GM23338 (cell line): ENCODE measurements around the gene ZNF438. TPM values are rescaled to one million over a fixed set of nuclear protein-coding genes. Genes with fewer than 3 reads are reported as not detected.

Source experiments
- ATAC-seq: fragments of 200-7000 bp; cut with Tn5 transposase; 3 replicates; pipeline ENCODE4 v1.9.1; 2020
- DNase-seq: peaks from one replicate; pipeline ENCODE4 v3.0.0-alpha.2; 2015; ENCODE audit warnings: low spot score
- H2AFZ ChIP-seq: fragments of 200-600 bp; sonication (generic); 2 replicates; pipeline ENCODE4 v1.8.0; 2016; ENCODE audit warnings: antibody characterized with exemption, mild to moderate bottlenecking, moderate library complexity
- H3F3A ChIP-seq: fragments of 200-600 bp; sonication (generic); replicated peaks from 2 replicates; pipeline ENCODE4 v1.8.0; 2017; ENCODE audit warnings: antibody characterized with exemption, mixed run types, low read depth
- H3K27ac ChIP-seq: fragments of 200-600 bp; sonication (generic); 2 replicates; pipeline ENCODE4 v1.6.1; 2016; ENCODE audit warnings: low read depth
- H3K27me3 ChIP-seq: fragments of 200-600 bp; sonication (generic); 2 replicates; pipeline ENCODE4 v1.8.0; 2016; ENCODE audit warnings: mild to moderate bottlenecking, mixed run types, moderate library complexity; ENCODE audit not compliant: insufficient read depth
- H3K36me3 ChIP-seq: fragments of 200-600 bp; sonication (generic); 2 replicates; pipeline ENCODE4 v1.8.0; 2016; ENCODE audit warnings: mild to moderate bottlenecking; ENCODE audit not compliant: insufficient read depth
- H3K4me1 ChIP-seq: fragments of 200-600 bp; sonication (generic); 2 replicates; pipeline ENCODE4 v1.8.0; 2016; ENCODE audit warnings: mild to moderate bottlenecking, moderate library complexity; ENCODE audit not compliant: insufficient read depth
- H3K4me2 ChIP-seq: fragments of 200-600 bp; sonication (generic); 2 replicates; pipeline ENCODE4 v1.7.1; 2017; ENCODE audit warnings: mixed run types
- H3K4me3 ChIP-seq: fragments of 200-600 bp; sonication (generic); 2 replicates; pipeline ENCODE4 v1.6.1; 2016; ENCODE audit warnings: mixed run types
- H3K79me2 ChIP-seq: fragments of 200-600 bp; sonication (generic); replicated peaks from 2 replicates; pipeline ENCODE4 v1.8.0; 2017; ENCODE audit warnings: mild to moderate bottlenecking; ENCODE audit not compliant: insufficient read depth
- H3K9me2 ChIP-seq: fragments of 200-600 bp; sonication (generic); 2 replicates; pipeline ENCODE4 v1.8.0; 2017; ENCODE audit not compliant: insufficient read depth
- H4K20me1 ChIP-seq: fragments of 200-600 bp; sonication (generic); replicated peaks from 2 replicates; pipeline ENCODE4 v1.8.0; 2017; ENCODE audit warnings: mild to moderate bottlenecking; ENCODE audit not compliant: insufficient read depth
- H3K27ac Mint-ChIP-seq: 2 replicates; pipeline ENCODE4 v1.8.0; 2020; ENCODE audit warnings: inconsistent platforms, mild to moderate bottlenecking, moderate library complexity, mixed read lengths
- H3K27me3 Mint-ChIP-seq: 3 replicates; pipeline ENCODE4 v1.8.0; 2022; ENCODE audit warnings: low read depth, mild to moderate bottlenecking, moderate library complexity, mixed read lengths, inconsistent platforms; ENCODE audit not compliant: insufficient read depth, poor library complexity
- H3K36me3 Mint-ChIP-seq: 3 replicates; pipeline ENCODE4 v1.8.0; 2021; ENCODE audit warnings: low read depth, mild to moderate bottlenecking, inconsistent platforms, moderate library complexity, mixed read lengths
- H3K4me1 Mint-ChIP-seq: 3 replicates; pipeline ENCODE4 v1.8.0; 2020; ENCODE audit warnings: mild to moderate bottlenecking, inconsistent platforms, mixed read lengths
- H3K4me3 Mint-ChIP-seq: 3 replicates; pipeline ENCODE4 v1.8.0; 2021; ENCODE audit warnings: moderate library complexity, mild to moderate bottlenecking, inconsistent platforms, mixed read lengths
- H3K9me3 Mint-ChIP-seq: 3 replicates; pipeline ENCODE4 v1.8.0; 2020; ENCODE audit warnings: moderate library complexity, mild to moderate bottlenecking, inconsistent platforms, mixed read lengths
- CREB1 ChIP-seq: fragments of 250-450 bp; sonication (Bioruptor Pico); IDR thresholded peaks from 2 replicates; pipeline ENCODE4 v1.5.0; 2020; ENCODE audit warnings: low read depth, mild to moderate bottlenecking, moderate library complexity
- ETS1 ChIP-seq: IDR thresholded peaks from 2 replicates; pipeline ENCODE4 v1.6.1; 2016; ENCODE audit warnings: antibody characterized with exemption
- EZH2 ChIP-seq: fragments of 200-600 bp; sonication (generic); IDR thresholded peaks from one replicate; pipeline ENCODE4 v1.8.0; 2017; ENCODE audit warnings: antibody characterized with exemption, mild to moderate bottlenecking, low read depth; ENCODE audit not compliant: unreplicated experiment
- EZH2phosphoT487 ChIP-seq: fragments of 200-600 bp; sonication (generic); IDR thresholded peaks from one replicate; pipeline ENCODE4 v1.8.1; 2018; ENCODE audit warnings: antibody characterized with exemption; ENCODE audit not compliant: unreplicated experiment
- JUNB ChIP-seq: IDR thresholded peaks from one replicate; pipeline ENCODE4 v1.6.1; 2016; ENCODE audit warnings: antibody characterized with exemption; ENCODE audit not compliant: unreplicated experiment
- NANOG ChIP-seq: IDR thresholded peaks from 2 replicates; pipeline ENCODE4 v1.6.1; 2016; ENCODE audit warnings: antibody characterized with exemption, borderline replicate concordance
- POLR2AphosphoS5 ChIP-seq: IDR thresholded peaks from 2 replicates; pipeline ENCODE4 v1.6.1; 2016; ENCODE audit warnings: antibody characterized with exemption, low read depth
- REST ChIP-seq: IDR thresholded peaks from one replicate; pipeline ENCODE4 v1.6.1; 2018; ENCODE audit warnings: antibody characterized with exemption; ENCODE audit not compliant: unreplicated experiment
- ZNF331 ChIP-seq: fragments of 250-450 bp; sonication (Bioruptor Pico); IDR thresholded peaks from 2 replicates; pipeline ENCODE4 v1.5.0; 2020; ENCODE audit warnings: low read depth, mild to moderate bottlenecking, moderate library complexity
- ZNF462 ChIP-seq: fragments of 250-450 bp; sonication (Bioruptor Pico); IDR thresholded peaks from 2 replicates; pipeline ENCODE4 v1.5.0; 2020; ENCODE audit warnings: mild to moderate bottlenecking, moderate library complexity
- polyA plus RNA-seq: library from polyadenylated mRNA; unstranded; fragments of >200 nt; fragmentation: Nextera tagmentation; extraction: Ambion mirVana; gene quantifications from 2 replicates; pipeline ENCODE4 v1.2.1, GENCODE V29; 2016
- total RNA-seq: library from RNA; depleted of rRNA; stranded (reverse); fragments of >200 nt; shearing (Covaris generic); gene quantifications from 2 replicates; pipeline ENCODE4 v1.2.3, GENCODE V29; 2014

ZNF438 gene
- total and polyA plus RNA-seq, 2 experiments from 2014 or later, result 0.91 to 0.94 TPM

GRCh38 chr10:30825495-30825894 is 206.2 kb downstream of the ZNF438 start (continued):
- TF ChIP-seq ZNF462, result no peak
- TF ChIP-seq REST, result no peak
- no peak for TF ChIP-seq CREB1 (CRISPR knock-in tag)

- Histone ChIP-seq H3F3A (no peaks in the 10 kb centered on the region), H3K36me3 (no peaks in the 10 kb centered on the region), H3K4me1 (peaks cover 6% of the 10 kb centered on the region), H3K4me3 (no peak overlapping the region), H3K27ac (no peak overlapping the region), H4K20me1 (no peaks in the 10 kb centered on the region), H3K27me3 (no peaks in the 10 kb centered on the region), H3K79me2 (no peaks in the 10 kb centered on the region), H3K9me2 (peaks cover 5% of the 10 kb centered on the region; the same call in 1 of the 2 replicates), H2AFZ (no peak overlapping the region), H3K4me2 (no peak overlapping the region)
- DNase-seq (no peak), ATAC-seq (no peak)
- H3K36me3 Mint-ChIP-seq, result no peaks in the 10 kb centered on the region; the same call in 2 of the 3 replicates
- H3K27ac Mint-ChIP-seq, result no peak overlapping the region
- no peak overlapping the region for H3K4me3 Mint-ChIP-seq
- peaks cover 16% of the 10 kb centered on the region for H3K27me3 Mint-ChIP-seq
- H3K4me1 Mint-ChIP-seq, result peaks cover 20% of the 10 kb centered on the region
- H3K9me3 Mint-ChIP-seq, result peaks cover 3% of the 10 kb centered on the region; the same call in 1 of the 3 replicates
- TF ChIP-seq EZH2phosphoT487 (no peak), ETS1 (no peak), ZNF331 (CRISPR knock-in tag) (no peak), CREB1 (CRISPR knock-in tag) (no peak), EZH2 (no peak), REST (no peak), NANOG (no peak), JUNB (no peak), POLR2AphosphoS5 (no peak)
These were observed 206.6 kb downstream of the ZNF438 start for GRCh38 chr10:30825022-30825421.
